22Rv1 (cell line): ENCODE results near the gene IGSF8.

ENCODE experiments used
- H3K27ac ChIP-seq: fragments of 450-650 bp; 2 replicates; pipeline ENCODE4 v1.5.1; 2017
- CTCF ChIP-seq: fragments of 450-650 bp; IDR thresholded peaks from 2 replicates; pipeline ENCODE4 v1.5.1; 2017; ENCODE audit warnings: mild to moderate bottlenecking
- ZFX ChIP-seq: fragments of 450-650 bp; IDR thresholded peaks from 2 replicates; pipeline ENCODE4 v1.6.1; 2017; ENCODE audit warnings: antibody characterized with exemption, borderline replicate concordance

IGSF8 gene

GRCh38 chr1:160092366-160093068 lies 5.9 kb downstream of the IGSF8 start:
- no peak for TF ChIP-seq CTCF
- TF ChIP-seq ZFX, result no peak
- H3K27ac ChIP-seq, result no peak overlapping the region

- no peak overlapping the region for H3K27ac ChIP-seq
- TF ChIP-seq ZFX (no peak), CTCF (no peak)
Observed at GRCh38 chr1:160091666-160092223, 6.7 kb downstream of the IGSF8 start.

GRCh38 chr1:160090760-160091159 lies 7.7 kb downstream of the IGSF8 start:
- H3K27ac ChIP-seq, result no peak overlapping the region
- TF ChIP-seq CTCF (no peak), ZFX (no peak)

GRCh38 chr1:160089883-160090282 lies 8.5 kb downstream of the IGSF8 start:
- H3K27ac ChIP-seq, result no peak overlapping the region
- TF ChIP-seq ZFX, result no peak
- no peak for TF ChIP-seq CTCF

- H3K27ac ChIP-seq, result no peak overlapping the region
- no peak for TF ChIP-seq ZFX
- TF ChIP-seq CTCF, result no peak
Observed at GRCh38 chr1:160087118-160087662, 11.2 kb downstream of the IGSF8 start.

- TF ChIP-seq CTCF, result no peak
- no peak for TF ChIP-seq ZFX
- H3K27ac ChIP-seq, result no peak overlapping the region
Observed at GRCh38 chr1:160086456-160086892, 11.9 kb downstream of the IGSF8 start.
